DND-41 (cell line): ENCODE results near the gene DNAJB1.
"Not testable (repeated sequence)": the region's sequence is repeated elsewhere in the genome, so short reads cannot be mapped to it uniquely, and the experiment has no call there.

Experiments
- CTCF ChIP-seq: IDR thresholded peaks from 2 replicates; pipeline ENCODE4 v1.5.1; 2012; ENCODE audit warnings: borderline replicate concordance, low read length, moderate library complexity, mild to moderate bottlenecking; ENCODE audit not compliant: poor library complexity, severe bottlenecking; ENCODE audit errors: extremely low read depth
- EZH2 ChIP-seq: IDR thresholded peaks from 3 replicates; pipeline ENCODE4 v1.6.1; 2012; ENCODE audit warnings: borderline replicate concordance, low read depth, mild to moderate bottlenecking, moderate library complexity, low read length, inconsistent platforms; ENCODE audit not compliant: severe bottlenecking

- TF ChIP-seq CTCF, EZH2: not testable (repeated sequence)
These were observed 33.8 kb upstream of the DNAJB1 start for GRCh38 chr19:14552006-14552360.
